ENCODE results near the gene CHCHD4. TPM values are rescaled to one million over a fixed set of nuclear protein-coding genes. Genes with fewer than 3 reads are reported as not detected.

The CHCHD4 gene
- total and polyA plus RNA-seq, 2 of the 8 experiments (the other 6 are each of a cell fraction or from before 2014, with no cell fraction given): 15.0 to 22.3 TPM

GRCh38 chr3:14120111-14120920 lies 4.4 kb downstream of the CHCHD4 start:
- CTCF ChIA-PET (ENCODE audit: partially characterized antibody): interaction anchor here (0.6 to 10.2 kb wide), 6 partner anchors 21 to 231 kb away, joined by 3 to 123 read pairs (median 4); no protein-coding TSS in a partner anchor
- no peak overlapping the region for H3K9ac ChIP-seq (replicated peaks in 1 of 4; ENCODE audit: extremely low read depth in 1 of 4, low read depth in 3 of 4, low read length in 3 of 4)
- H2AK5ac ChIP-seq (ENCODE audit: low read depth, low read length): no peak overlapping the region
- H4K91ac ChIP-seq (replicated peaks; ENCODE audit: insufficient read length, low read length): no peak overlapping the region
- no peak overlapping the region for H3K18ac ChIP-seq (ENCODE audit: extremely low read depth, low read length)
- no peak overlapping the region for H2BK12ac ChIP-seq (ENCODE audit: low read depth, low read length)
- H3K4me1 ChIP-seq (replicated peaks in 1 of 4; ENCODE audit: control insufficient read depth in 3 of 4, insufficient read depth in 4 of 4, low read length in 3 of 4): peaks cover 0 to 8% (median 4%) of the 10 kb centered on the region in 4 experiments; a peak in 5 of 7 replicates
- H3K56ac ChIP-seq (replicated peaks; ENCODE audit: insufficient read length, low read depth, low read length): no peak overlapping the region
- no peak overlapping the region for H2AFZ ChIP-seq (ENCODE audit: low read length)
- H3K79me1 ChIP-seq (ENCODE audit: low read depth, low read length): peaks cover 15% of the 10 kb centered on the region
- peaks cover 3 to 15% (median 9%) of the 10 kb centered on the region in 4 experiments; a peak in 5 of 8 replicates for H3K36me3 ChIP-seq (ENCODE audit: control insufficient read depth in 2 of 4, insufficient read depth in 4 of 4, low read length in 3 of 4)
- H4K20me1 ChIP-seq (replicated peaks in 1 of 2; ENCODE audit: control insufficient read depth in 1 of 2, insufficient read depth in 2 of 2, low read length in 2 of 2): peaks cover 0 to 2% of the 10 kb centered on the region in 2 experiments
- no peak overlapping the region for H3K4me3 ChIP-seq (ENCODE audit: extremely low read depth in 1 of 4, insufficient read depth in 2 of 4, low read depth in 3 of 4, low read length in 4 of 4)
- H4K5ac ChIP-seq (ENCODE audit: insufficient read length, low read depth, low read length): no peak overlapping the region
- no peak overlapping the region for H3K14ac ChIP-seq (ENCODE audit: insufficient read length)
- no peak overlapping the region for H3K27ac ChIP-seq (ENCODE audit: low read depth, low read length)
- H2BK15ac ChIP-seq (ENCODE audit: low read length): no peak overlapping the region
- WGBS, 2 experiments (ENCODE audit: extremely low coverage in 1 of 2, insufficient coverage in 1 of 2, insufficient read length in 1 of 2, insufficient replicate concordance in 2 of 2, low coverage in 1 of 2, low lambda C conversion rate in 2 of 2, missing lambda C conversion rate in 1 of 2): 88% methylated on average over 11 of the region's 11 CpGs; no CpG with 5 or more reads in 1 of the 2 experiments
- no peak for DNase-seq (ENCODE audit: low read depth in 1 of 2, low spot score in 2 of 2)
- H2BK20ac ChIP-seq (ENCODE audit: low read length): no peak overlapping the region
- H3K23me2 ChIP-seq (ENCODE audit: low read depth, low read length): peaks cover 9% of the 10 kb centered on the region
- no peak for FAIRE-seq
- no peak overlapping the region for H4K8ac ChIP-seq (ENCODE audit: extremely low read depth, insufficient read depth, low read length)
- no peaks in the 10 kb centered on the region for H3K9me3 ChIP-seq (ENCODE audit: insufficient read depth in 2 of 2, low read depth in 1 of 2, low read length in 1 of 2)
- no peaks in the 10 kb centered on the region for H3K27me3 ChIP-seq (replicated peaks in 1 of 4; ENCODE audit: control insufficient read depth in 3 of 4, extremely low read depth in 1 of 4, insufficient read depth in 3 of 4, low read length in 3 of 4)
- no peak overlapping the region for H3K4me2 ChIP-seq (ENCODE audit: insufficient read depth in 1 of 2, low read depth in 2 of 2, low read length in 2 of 2)
- peaks cover 0 to 19% of the 10 kb centered on the region in 2 experiments; a peak in 2 of 4 replicates for H3K79me2 ChIP-seq (ENCODE audit: control insufficient read depth in 1 of 2, insufficient read depth in 2 of 2, low read length in 2 of 2)
- TF ChIP-seq TEAD4 (IDR thresholded peaks at IDR 0.05; ENCODE audit: low read depth, low read length) (no peak), E2F6 (IDR thresholded peaks at IDR 0.05) (no peak), CEBPB (IDR thresholded peaks at IDR 0.05; ENCODE audit: low read depth, low read length) (no peak), ASH2L (IDR thresholded peaks at IDR 0.05; ENCODE audit: low read length) (no peak), YY1 (IDR thresholded peaks at IDR 0.05; ENCODE audit: low read depth, low read length) (no peak)
- no peak overlapping the region for H2BK5ac ChIP-seq (ENCODE audit: low read depth, low read length)
- H3K23ac ChIP-seq (ENCODE audit: insufficient read length): no peak overlapping the region
- no peak overlapping the region for H2BK120ac ChIP-seq (replicated peaks; ENCODE audit: low read depth, low read length)
- POLR2A ChIA-PET (ENCODE audit: partially characterized antibody): no interaction called here
- H3K4ac ChIP-seq (replicated peaks; ENCODE audit: insufficient read length, low read depth, low read length): no peak overlapping the region

All from H1 (cell line).